NCI-H1105 (cell line): ENCODE data around the gene STYXL1.
A peak's percentile ranks its signal among the peaks of the same experiment; 100 is the strongest.
"Not testable (repeated sequence)": the region's sequence is repeated elsewhere in the genome, so short reads cannot be mapped to it uniquely, and the experiment has no call there.

Experiments used
- DNase-seq: peaks from one replicate; lab custom pipeline; 2025; lab: John Stamatoyannopoulos, UW

Gene STYXL1, protein sequence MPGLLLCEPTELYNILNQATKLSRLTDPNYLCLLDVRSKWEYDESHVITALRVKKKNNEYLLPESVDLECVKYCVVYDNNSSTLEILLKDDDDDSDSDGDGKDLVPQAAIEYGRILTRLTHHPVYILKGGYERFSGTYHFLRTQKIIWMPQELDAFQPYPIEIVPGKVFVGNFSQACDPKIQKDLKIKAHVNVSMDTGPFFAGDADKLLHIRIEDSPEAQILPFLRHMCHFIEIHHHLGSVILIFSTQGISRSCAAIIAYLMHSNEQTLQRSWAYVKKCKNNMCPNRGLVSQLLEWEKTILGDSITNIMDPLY

DNA sequence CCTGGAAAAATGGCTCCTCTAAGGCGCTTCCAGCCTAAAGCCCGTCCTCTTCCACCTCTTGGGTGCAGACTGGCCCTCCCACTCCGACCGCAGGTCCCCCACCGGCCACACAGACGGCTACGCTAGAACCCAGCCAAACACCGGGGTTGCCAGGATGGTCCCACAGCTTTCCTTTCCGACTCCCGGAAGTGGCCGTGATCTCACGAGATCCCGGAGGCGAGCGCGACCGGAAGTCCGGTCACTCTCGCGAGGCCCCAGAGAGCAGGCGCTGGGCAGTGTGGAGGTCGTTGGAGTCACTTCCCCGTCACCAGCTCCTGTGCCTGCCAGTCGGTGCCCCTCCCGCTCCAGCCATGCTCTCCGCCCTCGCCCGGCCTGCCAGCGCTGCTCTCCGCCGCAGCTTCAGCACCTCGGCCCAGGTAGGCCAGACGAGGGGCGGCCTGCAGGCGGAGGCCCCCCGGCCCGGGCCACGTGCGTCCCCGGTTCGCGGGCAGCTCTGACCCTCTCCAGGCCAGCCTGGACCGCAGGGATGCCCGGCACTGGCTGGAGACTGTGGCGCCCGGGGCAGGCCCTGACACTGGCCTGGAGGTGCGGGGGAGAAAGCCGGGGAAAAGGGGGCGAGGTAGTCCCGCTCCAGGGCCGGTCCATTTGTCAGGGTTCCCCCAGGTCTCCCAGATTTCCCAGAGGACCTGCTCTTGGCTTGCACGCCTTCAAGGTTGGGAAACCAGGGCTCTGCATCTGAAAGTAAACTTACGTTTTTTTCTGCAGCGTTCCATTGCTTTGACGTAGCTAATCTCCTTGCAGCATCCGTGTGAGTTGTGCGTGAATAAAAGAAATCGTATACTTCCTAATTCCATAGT lies at the start of gene STYXL1, which contains the start of gene MDH2:
TSS of gene STYXL1 (minus strand) at position 190 of the 857 bp plus-strand sequence. CDS start 17,477 bp downstream, outside the sequence.
TSS of gene MDH2 (plus strand) at position 296 of the 857 bp plus-strand sequence. CDS start at position 351, 55 bp downstream.
- peak; percentile 88 for DNase-seq

DNA sequence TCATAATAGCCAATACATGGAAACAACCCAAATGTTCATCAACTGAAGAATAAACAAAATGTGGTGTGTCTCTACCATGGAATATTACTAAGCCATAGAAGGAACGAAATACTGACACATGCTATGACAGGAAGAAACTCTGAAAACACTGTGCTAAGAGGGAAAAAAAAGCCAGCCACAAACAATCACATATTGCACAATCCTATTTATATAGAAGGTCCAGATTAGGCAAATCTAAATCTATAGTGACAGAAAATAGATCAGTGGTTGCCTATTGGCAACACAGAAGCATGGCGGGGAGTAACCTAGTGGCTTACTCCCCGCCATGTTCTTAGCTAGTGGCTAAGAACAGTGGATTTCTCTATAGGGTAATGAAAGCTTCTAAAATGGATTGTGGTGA lies 48.1 kb upstream of the STYXL1 start:
- no peak for DNase-seq

DNA sequence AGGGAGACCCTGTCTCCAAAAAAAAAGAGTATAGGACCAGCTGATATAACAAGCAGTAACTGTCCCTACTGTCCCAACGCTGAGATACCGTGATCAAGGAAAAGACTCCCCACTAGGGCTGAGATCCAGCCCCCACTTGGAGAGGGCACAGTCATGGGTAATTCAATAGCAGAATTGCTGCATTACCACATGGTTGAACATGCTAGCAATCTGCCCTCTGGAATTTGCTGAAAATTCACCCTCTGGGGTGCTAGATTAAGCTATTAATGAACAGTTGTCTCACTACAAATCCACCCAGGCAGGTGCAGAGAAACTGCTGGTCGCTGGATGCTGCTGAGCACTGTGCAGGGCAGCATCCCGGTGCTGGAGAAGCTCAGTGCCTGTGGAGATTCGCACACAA lies 46.5 kb upstream of the STYXL1 start:
- not testable (repeated sequence) for DNase-seq

DNA sequence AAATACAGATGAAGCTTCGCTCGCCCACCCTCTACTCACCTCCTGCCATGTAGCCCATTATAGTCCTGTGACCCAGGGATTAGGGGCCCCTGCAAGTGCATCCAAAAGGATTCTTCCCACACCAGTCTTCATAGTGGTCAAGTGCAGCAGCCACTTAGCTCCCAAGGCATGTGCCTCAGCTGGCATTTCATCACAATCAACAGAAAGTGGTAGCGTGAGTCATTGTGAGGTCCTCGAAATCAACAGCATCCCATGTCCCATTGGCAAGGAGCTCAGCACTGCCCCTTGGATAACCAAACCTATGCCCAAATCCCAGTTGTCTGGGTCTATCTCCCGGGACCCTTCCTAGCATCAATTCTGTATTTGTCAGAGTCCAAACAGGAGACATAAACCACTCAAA lies 45.7 kb upstream of the STYXL1 start:
- DNase-seq: not testable (repeated sequence)

DNA sequence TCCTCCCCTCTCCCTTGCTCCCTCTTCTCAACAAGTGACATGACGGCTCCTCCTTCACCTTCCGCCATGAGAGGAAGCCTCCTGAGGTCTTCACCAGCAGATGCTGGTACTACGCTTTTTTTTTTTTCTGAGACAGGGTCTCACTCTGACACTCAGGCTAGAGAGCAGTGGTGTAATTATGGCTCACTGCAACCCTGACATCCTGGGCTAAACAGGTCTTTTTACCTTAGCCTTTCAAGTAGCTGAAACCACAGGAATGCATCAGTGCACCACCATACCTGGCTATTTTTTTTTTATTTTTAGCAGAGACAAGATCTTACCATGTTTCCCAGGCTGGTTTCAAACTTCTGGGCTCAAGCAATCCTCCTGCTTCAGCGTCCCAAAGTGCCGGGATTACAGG lies 43.7 kb upstream of the STYXL1 start:
- no peak for DNase-seq

DNA sequence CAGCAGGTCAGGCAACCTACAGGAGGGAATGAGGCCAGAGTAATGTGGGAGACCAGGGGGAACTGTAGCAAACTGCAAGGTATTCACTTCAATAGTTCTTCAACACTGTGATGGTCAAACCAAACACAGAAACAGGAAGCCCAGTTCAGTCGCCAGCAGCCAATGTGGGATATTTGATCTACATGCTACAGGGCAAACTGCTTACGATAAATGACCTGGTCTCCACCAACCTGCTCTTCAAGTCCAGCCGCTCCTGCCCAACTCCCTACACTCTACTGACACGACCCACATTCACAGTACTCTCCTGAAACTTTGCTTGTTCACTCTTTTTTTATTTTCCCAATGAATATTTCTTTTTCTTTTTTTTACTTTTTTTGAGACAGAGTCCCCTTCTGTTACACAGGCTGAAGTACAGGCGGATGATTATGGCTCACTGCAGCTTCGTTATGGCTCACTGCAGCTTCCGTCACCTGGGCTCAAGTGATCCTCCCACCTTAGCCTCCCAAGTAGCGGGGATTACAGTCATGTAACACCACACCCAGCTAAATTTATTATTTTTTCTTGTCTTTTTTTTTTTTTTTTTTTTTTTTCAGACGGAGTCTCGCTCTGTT lies 42.2 kb upstream of the STYXL1 start:
- DNase-seq: no peak

DNA sequence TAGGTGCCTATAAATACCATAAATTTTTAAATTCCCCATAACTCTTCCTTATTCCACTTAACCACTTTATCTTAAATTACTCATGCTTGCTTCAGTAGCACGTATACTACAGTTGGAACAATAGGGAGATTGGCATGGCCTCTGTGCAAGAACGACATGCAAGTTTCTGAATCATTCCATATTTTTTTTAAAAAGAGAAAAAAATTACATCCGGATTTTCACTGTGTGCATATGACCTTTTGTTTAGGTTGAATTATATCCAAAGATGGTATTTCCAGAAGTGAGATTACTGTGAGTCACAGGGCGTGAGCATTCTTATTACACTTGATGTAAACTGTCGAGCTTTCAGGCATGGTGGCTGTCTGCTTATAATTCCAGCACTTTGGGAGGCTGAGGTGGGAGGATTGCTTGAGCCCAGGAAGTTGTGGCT lies 39.6 kb upstream of the STYXL1 start:
- DNase-seq: not testable (repeated sequence)

DNA sequence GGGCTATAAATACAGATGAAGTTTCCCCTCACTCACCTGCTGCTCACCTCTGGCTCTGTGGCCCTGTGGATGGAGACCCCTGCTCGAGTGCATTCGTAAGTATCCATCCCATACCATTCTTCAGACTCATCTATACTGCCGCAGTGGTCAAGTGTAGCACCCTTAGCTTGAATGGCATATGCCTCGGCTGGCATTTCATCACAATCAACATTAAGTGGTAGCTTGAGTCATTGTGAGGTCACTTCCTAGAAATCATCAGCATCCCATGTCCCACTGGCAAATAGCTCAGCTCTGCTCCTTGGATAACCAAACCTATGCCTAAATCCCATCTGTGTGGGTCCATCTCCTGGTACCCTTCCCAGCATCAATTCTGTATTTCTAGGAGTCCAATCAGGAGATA lies 38.3 kb upstream of the STYXL1 start:
- DNase-seq: no peak

DNA sequence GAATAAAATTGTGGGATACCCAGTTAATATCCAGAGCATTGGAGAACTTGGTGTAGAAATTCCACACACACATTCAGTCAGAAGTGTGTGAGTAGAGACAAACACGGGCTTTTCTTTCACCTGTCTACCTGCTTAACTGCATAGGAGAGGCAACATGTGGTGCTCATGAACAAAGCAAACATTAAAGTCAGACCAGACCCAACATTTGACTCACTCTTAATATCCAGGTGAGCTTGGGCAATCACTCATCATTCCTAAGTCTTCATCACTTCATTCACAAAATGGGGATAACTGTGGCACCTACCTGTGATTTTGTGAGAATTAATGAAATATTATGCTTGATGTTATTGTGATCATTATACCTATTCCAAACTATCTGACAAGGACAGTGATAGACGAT lies 36.3 kb upstream of the STYXL1 start:
- DNase-seq: not testable (repeated sequence)

DNA sequence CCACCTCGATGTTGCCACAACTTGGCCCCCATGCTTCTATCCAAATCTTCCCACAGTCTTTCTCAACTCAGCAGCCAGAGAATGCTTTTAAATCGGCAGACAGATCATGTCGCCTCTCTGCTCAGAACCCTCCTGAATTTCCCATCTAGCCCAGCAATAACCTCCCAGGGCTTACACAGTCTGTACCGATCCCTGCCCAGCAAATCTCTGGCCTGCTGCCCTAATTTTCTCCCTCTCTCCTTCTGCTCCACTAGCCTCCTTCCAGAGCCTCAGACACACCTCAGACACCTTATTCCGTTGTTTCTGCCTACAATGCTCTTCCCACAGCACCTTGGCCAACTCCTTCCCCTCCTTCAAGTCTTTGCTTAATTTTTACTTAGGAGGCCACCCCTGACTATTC lies 32.4 kb upstream of the STYXL1 start:
- DNase-seq: no peak

DNA sequence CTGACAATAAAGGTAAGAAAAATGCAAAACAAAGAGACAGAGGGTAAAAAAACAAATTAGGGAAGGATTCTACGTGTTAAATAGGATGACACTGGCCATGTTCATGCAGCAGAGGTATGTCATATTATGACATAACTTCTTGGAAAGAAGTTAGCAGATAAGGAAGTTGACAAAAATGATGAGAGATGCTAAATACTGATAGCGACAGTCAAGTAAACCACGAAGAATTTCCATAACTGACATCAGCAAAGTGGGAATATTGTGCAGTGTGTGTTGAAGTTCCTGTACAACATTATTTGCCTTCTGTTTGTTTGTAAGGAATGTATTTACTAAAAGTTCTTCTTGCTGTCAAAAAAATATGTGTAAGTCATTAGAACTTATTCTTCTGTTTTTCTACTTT lies 29.6 kb upstream of the STYXL1 start:
- DNase-seq: no peak

DNA sequence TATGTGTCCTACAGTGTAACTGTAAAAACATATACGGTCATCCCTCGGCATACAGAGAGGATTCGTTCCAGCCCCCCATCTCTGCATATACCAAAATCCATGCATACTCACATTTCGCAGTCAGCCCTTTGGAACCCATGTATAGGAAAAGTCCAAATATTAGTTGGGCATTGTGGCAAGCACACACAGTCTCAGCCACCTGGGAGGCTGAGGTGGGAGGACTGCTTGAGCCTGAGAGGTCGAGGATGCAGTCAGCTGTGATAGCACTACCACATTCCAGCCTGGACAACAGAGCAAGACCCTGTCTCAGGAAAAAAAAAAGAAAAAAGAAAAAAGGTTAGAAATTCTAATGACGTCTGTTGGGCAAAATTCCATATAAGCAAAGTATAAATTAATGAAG lies 29.2 kb upstream of the STYXL1 start:
- DNase-seq: no peak

DNA sequence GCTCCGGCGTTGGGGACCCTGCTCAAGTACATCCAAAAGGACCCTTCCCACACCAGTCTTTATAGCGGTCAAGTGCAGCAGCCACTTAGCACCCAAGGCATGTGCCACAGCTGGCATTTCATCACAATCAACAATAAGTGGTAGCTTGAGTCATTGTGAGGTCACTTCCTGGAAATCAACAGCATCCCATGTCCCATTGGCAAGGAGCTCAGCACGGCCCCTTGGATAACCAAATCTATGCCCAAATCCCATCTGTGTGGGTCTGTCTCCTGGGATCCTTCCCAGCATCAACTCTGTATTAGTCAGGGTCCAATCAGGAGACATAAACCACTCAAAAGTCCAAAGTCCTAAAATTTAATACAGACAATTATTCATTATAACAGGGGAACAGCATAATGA lies 27.2 kb upstream of the STYXL1 start:
- no peak for DNase-seq

DNA sequence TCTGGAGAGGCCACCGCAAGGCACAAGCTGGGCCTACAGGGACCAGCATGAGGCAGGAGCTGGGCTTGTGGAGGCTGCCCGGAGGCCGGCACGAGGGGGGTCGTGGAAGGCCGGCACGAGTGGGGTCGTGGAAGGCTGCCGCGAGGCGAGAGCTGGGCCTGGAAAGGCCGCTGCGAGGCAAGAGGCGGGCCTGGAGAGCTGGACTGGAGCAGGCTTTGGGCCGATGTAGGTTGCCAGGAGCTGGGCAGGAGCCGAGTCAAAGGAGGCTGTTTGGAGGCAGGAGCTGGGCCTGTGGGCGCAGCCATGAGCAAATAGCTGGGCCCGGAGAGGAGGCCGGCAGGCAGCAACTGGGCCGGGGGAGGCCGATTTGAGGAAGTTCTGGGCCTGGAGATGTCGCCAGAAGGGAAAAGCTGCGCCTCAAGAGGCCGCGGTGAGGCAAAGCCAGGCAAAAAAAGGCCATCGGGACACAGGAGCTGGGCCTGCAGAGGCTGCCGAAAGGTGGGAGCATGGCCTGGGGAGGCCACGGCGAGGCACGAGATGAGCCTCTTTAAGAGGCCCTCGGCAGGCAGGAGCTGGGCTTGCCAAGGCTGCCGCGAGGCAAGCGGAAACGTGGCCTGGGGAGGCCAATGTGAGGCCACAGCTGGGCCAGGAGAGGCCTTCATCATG lies 26.6 kb upstream of the STYXL1 start:
- no peak for DNase-seq

DNA sequence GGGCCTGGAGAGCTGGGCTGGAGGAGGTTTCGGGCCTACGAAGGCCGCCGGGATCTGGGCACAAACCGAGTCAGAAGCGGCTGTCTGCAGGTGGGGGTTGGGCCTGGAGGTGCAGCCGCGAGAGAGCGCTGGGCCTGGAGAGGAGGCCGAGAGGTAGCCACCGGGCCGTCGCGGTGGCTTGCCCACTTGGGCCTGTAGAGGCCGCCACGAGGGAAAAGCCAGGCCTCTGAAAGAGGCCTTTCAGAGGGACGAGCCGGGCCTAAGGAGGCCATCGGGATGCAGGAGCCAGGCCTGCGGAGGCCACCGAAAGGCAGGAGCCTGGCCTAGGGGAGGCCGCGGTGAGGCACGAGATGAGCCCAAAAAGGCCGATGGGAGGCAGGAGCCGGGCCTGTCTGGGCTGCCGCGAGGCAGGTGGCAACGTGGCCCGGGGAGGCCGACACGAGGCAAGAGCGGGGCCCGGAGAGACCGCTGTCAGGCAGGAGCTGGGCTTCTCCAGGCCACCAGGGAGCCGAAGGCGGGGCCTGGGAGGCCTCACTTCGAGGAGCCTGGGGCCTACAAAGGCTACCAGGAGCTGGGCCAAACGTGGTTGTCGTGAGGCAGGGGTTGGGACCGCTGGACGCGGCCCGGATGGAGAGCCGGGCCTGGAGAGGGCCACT lies 25.7 kb upstream of the STYXL1 start:
- DNase-seq: no peak

DNA sequence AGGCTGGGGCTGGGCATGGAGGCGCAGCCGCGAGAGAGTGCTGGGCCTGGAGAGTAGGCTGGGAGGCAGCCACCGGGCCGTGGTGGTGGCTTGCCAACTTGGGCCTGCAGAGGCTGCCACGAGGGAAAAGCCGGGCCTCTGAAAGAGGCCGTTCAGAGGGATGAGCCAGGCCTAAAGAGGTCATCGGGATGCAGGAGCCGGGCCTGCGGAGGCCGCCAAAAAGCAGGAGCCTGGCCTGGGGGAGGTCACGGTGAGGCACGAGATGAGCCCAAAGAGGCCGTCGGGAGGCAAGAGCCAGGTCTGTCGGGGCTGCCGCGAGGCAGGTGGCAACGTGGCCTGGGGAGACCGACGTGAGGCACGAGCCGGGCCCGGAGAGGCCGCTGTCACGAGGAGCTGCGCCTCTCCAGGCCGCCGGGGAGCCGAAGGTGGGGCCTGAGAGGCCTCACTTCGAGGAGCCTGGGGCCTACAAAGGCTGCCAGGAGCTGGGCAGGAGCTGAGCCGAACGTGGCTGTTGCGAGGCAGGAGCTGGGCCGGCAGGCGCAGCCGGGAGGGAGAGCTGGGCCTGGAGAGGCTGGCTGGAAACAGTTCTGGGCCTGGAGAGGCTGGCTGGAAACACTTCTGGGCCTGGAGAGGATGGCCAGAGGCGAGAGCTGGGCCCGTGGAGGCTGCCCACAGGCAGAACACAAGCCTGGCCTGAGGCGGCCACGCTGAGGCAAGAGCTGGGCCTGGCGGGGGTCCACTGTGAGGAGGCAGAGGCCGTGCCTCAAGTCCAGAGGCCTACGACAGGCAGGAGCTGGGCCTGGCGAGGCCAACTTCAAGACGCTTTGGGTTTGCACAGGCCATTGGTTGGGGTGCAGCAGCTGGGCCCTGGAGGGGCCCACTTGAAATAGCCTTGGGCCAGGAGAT lies 24.7 kb upstream of the STYXL1 start:
- DNase-seq: no peak

DNA sequence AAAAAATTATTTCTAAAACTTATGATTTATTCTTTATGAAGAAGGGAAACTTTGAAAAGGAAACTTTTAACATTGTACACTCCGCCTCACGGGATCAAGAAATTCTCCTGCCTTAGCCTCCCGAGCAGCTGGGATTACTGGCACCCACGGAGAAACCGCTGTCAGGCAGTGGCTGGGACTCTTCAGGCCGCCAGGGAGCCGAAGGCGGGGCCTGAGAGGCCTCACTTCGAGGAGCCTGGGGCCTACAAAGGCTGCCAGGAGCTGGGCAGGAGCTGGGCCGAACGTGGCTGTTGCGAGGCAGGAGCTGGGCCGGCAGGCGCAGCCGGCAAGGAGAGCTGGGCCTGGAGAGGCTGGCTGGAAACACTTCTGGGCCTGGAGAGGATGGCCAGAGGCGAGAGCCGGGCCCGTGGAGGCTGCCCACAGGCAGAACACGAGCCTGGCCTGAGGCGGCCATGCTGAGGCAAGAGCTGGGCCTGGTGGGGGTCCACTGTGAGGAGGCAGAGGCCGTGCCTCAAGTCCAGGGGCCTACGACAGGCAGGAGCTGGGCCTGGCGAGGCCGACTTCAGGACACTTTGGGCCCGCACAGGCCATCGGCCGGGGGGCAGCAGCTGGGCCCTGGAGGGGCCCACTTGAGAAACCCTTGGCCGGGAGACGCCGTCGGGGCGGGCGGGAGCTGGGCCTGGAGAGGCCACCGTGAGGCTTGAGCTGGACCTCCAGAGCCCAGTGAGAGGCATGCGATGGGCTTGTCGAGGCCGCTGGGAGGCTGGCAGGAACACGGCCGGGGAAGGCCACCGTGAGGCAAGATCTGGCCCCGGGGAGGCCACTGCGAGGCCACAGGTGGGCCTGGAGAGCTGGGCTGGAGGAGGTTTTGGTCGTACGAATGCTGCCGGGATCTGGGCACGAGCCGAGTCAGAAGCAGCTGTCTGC lies 23.8 kb upstream of the STYXL1 start:
- DNase-seq: no peak

DNA sequence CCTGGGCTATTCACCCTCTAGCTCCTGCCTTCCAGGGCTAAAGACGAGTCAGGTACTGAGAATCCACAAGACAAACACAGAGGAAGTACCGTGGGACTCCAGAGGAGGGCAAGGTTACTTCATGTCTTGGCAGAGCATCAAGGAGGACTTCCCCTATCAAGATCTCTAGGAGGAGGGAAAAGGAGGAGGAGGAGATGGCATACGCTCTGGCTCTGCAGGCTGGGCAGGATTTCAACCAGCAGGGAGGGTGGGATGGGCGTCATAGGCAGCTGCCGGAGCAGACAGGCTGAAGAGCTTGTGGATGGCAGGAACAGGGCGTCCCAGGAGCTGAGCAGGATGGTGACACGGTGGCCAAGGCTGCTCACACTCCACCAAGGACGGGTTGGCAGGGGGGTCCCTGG lies 21.4 kb upstream of the STYXL1 start:
- no peak for DNase-seq

DNA sequence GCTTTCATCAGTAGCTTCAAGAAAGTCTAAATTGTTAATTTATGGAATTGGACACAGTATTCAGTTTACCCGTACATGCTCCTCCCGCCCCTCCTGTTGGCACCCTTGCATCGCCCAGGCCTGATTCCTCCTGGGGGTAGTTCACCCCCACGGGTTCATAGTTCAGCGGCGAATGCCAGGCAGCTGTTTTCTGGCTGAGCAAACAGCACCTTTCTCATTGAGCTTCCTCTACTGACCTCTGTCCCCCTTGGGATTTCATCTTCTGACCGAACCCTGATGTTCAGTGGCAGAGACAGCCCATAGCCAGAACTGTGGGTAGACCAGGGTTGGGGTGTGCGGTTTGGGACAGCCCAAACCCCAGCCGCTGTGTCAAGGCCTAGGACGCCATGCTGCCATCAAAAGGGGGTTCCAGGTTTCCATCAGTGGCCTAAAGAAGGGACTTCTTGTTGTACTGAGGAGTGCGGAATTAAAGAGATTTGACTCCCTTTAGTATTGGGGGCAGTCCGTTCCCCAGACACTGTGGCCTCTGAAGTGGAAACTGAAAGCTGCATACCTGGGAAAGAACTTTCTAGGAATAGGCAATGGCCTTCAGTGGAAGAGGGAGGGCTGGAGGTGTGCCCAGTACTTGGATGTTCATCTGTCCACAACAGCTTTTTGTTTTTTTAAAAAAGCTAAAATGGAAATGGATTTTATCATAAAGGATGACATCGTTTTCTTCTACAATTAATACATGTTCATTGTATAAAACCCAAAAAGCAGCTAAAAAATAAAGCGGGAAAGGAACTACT lies 19.1 kb upstream of the STYXL1 start:
- DNase-seq: no peak
